B cell (primary cell): ENCODE results near the gene RACK1.

Source experiments
- CTCF ChIP-seq: fragments of 200-600 bp; IDR thresholded peaks from one replicate; pipeline ENCODE4 v1.8.0; 2022; ENCODE audit warnings: antibody characterized with exemption, mild to moderate bottlenecking
- EZH2 ChIP-seq: IDR thresholded peaks from 2 replicates; pipeline ENCODE4 v1.6.1; 2012; ENCODE audit warnings: borderline replicate concordance, low read depth, mild to moderate bottlenecking, moderate library complexity, low read length; ENCODE audit not compliant: insufficient read depth, poor library complexity, severe bottlenecking

- TF ChIP-seq CTCF (no peak), EZH2 (no peak)
These were observed 23.6 kb downstream of the RACK1 start for GRCh38 chr5:181220178-181220515.
